Transverse colon (tissue), 4 donors: ENCODE data around the gene NR4A1.

ENCODE experiments used
- POLR2A ChIP-seq: fragments of 450-650 bp; IDR thresholded peaks from one replicate; pipeline ENCODE4 v1.6.1; 2016; ENCODE audit warnings: antibody characterized with exemption, mild to moderate bottlenecking, moderate library complexity
- POLR2AphosphoS5 ChIP-seq, 3 donors: sonication (generic); formaldehyde crosslinking; IDR thresholded peaks; one replicate each; pipeline ENCODE4 v1.6.1; 2016; ENCODE audit warnings: antibody characterized with exemption in 3 of 3
- TF ChIP-seq, protein P1 (sequence below), 5 experiments: fragments of 200-600 bp in 3 of 5; fragments of 450-650 bp in 2 of 5; sonication (generic) in 3 of 5; IDR thresholded peaks; 1 replicate in 2 of 5; 2 replicates in 3 of 5; pipeline ENCODE4 v1.5.1; 2016 to 2017; ENCODE audit warnings: antibody characterized with exemption in 5 of 5, inconsistent platforms in 3 of 5, mild to moderate bottlenecking in 2 of 5, moderate library complexity in 1 of 5

DNA sequence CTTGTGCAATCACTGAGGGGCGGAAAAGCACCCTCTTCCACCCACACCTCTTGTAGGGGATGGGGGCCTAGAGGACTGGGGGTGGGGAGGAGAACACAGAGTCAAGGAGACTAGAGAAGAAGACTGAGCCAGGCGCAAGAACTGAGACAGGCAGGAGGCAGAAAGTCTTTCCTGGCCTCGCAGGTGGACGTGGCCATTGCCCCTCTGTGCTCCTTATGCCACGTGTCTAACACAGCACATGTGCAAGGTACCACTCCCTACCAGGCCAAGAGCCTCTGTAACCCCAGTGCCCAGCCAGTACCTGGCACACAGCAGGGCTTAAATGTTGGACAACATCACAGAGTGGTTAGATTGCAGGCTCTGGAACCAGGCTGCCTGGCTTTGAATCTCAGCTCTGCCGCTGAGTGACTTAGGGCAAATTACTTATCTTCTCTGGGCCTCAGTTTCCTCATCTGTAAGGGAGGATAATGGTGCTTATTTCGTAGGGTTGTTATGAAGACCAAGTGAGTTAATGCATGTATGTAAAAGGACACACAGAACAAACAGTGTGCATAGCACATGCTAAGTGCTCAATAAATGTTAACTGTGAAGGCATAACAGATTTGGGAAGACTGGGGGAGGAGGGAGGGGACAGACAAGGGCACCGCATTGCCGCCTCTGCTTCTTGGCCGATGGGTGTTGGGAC is 45.9 kb upstream of the NR4A1 start:
- TF ChIP-seq, protein P1, sequence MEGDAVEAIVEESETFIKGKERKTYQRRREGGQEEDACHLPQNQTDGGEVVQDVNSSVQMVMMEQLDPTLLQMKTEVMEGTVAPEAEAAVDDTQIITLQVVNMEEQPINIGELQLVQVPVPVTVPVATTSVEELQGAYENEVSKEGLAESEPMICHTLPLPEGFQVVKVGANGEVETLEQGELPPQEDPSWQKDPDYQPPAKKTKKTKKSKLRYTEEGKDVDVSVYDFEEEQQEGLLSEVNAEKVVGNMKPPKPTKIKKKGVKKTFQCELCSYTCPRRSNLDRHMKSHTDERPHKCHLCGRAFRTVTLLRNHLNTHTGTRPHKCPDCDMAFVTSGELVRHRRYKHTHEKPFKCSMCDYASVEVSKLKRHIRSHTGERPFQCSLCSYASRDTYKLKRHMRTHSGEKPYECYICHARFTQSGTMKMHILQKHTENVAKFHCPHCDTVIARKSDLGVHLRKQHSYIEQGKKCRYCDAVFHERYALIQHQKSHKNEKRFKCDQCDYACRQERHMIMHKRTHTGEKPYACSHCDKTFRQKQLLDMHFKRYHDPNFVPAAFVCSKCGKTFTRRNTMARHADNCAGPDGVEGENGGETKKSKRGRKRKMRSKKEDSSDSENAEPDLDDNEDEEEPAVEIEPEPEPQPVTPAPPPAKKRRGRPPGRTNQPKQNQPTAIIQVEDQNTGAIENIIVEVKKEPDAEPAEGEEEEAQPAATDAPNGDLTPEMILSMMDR (IDR thresholded peaks at IDR 0.05) = no peak
- TF ChIP-seq POLR2A (no peak), POLR2AphosphoS5 (IDR thresholded peaks at IDR 0.05) (no peak)
